Nephron (organoid): ENCODE results near the gene SLC22A23.
"Not testable (repeated sequence)": the region's sequence is repeated elsewhere in the genome, so short reads cannot be mapped to it uniquely, and the experiment has no call there.

Experiments
- H3K27ac Mint-ChIP-seq, 3 experiments: 2 replicates each; pipeline ENCODE4 v1.8.0; 2020; ENCODE audit warnings: mixed read lengths in 3 of 3, mild to moderate bottlenecking in 2 of 3, moderate library complexity in 1 of 3
- H3K27me3 Mint-ChIP-seq: 2 replicates; pipeline ENCODE4 v1.8.0; 2021; ENCODE audit warnings: low read depth, mild to moderate bottlenecking, moderate library complexity, mixed read lengths
- H3K36me3 Mint-ChIP-seq: 2 replicates; pipeline ENCODE4 v1.8.0; 2020; ENCODE audit warnings: low read depth, mixed read lengths
- H3K4me1 Mint-ChIP-seq: 2 replicates; pipeline ENCODE4 v1.8.0; 2020; ENCODE audit warnings: mixed read lengths
- H3K4me3 Mint-ChIP-seq, 3 experiments: 2 replicates each; pipeline ENCODE4 v1.8.0; 2020; ENCODE audit warnings: mild to moderate bottlenecking in 3 of 3, mixed read lengths in 3 of 3, moderate library complexity in 2 of 3
- H3K9me3 Mint-ChIP-seq: 2 replicates; pipeline ENCODE4 v1.8.0; 2020; ENCODE audit warnings: mixed read lengths
- TF ChIP-seq, protein P1 (sequence below), 3 experiments: fragments of 200-600 bp; sonication (generic); IDR thresholded peaks; one replicate each; pipeline ENCODE4 v1.5.0; 2021; ENCODE audit warnings: antibody characterized with exemption in 3 of 3; ENCODE audit not compliant: unreplicated experiment in 3 of 3

The SLC22A23 gene

DNA sequence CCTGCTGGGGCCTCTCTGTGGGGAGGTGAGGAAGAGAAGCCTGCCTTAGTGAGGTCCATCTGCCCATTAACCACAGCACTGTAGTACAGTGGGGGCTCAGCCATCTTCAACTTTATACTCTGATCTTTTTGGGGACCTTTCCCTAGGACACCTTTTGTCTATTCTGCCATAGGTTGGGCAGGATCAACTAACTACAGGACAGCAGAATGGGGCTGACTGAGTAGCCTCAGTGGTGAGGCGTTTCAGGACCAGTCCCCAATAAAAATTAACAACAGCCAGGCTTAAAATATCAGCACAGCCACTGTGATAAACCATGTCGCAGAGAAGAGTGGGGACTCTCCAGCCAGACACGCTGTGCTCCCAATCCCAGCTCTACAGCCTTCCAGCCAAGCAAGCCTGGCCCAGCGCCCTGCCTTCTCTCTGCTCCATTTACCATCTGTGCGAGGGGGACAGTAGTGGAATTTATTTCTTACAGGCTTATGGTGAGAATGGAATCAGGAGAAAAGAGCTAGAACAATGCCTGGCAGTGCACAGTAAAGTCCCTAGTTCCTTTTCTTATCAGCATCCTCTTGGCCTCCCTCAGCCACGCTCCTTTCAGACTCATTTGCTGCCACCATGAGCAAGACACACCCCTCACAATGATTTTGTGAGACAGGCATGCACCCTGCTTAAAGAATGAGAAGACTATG is 75.5 kb downstream of the SLC22A23 start:
- peaks cover 2% of the 10 kb centered on the region for H3K9me3 Mint-ChIP-seq
- TF ChIP-seq, protein P1, sequence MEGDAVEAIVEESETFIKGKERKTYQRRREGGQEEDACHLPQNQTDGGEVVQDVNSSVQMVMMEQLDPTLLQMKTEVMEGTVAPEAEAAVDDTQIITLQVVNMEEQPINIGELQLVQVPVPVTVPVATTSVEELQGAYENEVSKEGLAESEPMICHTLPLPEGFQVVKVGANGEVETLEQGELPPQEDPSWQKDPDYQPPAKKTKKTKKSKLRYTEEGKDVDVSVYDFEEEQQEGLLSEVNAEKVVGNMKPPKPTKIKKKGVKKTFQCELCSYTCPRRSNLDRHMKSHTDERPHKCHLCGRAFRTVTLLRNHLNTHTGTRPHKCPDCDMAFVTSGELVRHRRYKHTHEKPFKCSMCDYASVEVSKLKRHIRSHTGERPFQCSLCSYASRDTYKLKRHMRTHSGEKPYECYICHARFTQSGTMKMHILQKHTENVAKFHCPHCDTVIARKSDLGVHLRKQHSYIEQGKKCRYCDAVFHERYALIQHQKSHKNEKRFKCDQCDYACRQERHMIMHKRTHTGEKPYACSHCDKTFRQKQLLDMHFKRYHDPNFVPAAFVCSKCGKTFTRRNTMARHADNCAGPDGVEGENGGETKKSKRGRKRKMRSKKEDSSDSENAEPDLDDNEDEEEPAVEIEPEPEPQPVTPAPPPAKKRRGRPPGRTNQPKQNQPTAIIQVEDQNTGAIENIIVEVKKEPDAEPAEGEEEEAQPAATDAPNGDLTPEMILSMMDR (IDR thresholded peaks at IDR 0.05; ENCODE audit: unreplicated experiment in 3 of 3) = no peak
- peaks cover 19% of the 10 kb centered on the region for H3K27me3 Mint-ChIP-seq
- H3K36me3 Mint-ChIP-seq = peaks cover 3% of the 10 kb centered on the region
- H3K27ac Mint-ChIP-seq = no peak overlapping the region
- no peak overlapping the region for H3K4me3 Mint-ChIP-seq
- peaks cover 27% of the 10 kb centered on the region for H3K4me1 Mint-ChIP-seq

GRCh38 chr6:3380344-3381232 is 76.3 kb downstream of the SLC22A23 start:
- Mint-ChIP-seq H3K4me1 (peaks cover 27% of the 10 kb centered on the region), H3K27ac (no peak overlapping the region), H3K4me3 (no peak overlapping the region), H3K27me3 (peaks cover 18% of the 10 kb centered on the region), H3K9me3 (no peaks in the 10 kb centered on the region), H3K36me3 (no peaks in the 10 kb centered on the region)
- TF ChIP-seq, protein P1 (IDR thresholded peaks at IDR 0.05; ENCODE audit: unreplicated experiment in 3 of 3) = no peak

GRCh38 chr6:3379482-3380060 is 77.3 kb downstream of the SLC22A23 start:
- H3K4me3 Mint-ChIP-seq = no peak overlapping the region
- TF ChIP-seq, protein P1 (IDR thresholded peaks at IDR 0.05; ENCODE audit: unreplicated experiment in 3 of 3) = no peak
- H3K36me3 Mint-ChIP-seq = no peaks in the 10 kb centered on the region
- no peaks in the 10 kb centered on the region for H3K9me3 Mint-ChIP-seq
- H3K27ac Mint-ChIP-seq = peak overlapping the region in 1 of 3 experiments; percentile 2
- H3K27me3 Mint-ChIP-seq = peaks cover 16% of the 10 kb centered on the region
- H3K4me1 Mint-ChIP-seq = peaks cover 27% of the 10 kb centered on the region

GRCh38 chr6:3378808-3379207 is 78.0 kb downstream of the SLC22A23 start:
- H3K9me3 Mint-ChIP-seq, H3K27ac Mint-ChIP-seq, H3K36me3 Mint-ChIP-seq, H3K4me3 Mint-ChIP-seq: not testable (repeated sequence)
- Mint-ChIP-seq H3K27me3 (peaks cover 16% of the 10 kb centered on the region), H3K4me1 (peaks cover 27% of the 10 kb centered on the region)

DNA sequence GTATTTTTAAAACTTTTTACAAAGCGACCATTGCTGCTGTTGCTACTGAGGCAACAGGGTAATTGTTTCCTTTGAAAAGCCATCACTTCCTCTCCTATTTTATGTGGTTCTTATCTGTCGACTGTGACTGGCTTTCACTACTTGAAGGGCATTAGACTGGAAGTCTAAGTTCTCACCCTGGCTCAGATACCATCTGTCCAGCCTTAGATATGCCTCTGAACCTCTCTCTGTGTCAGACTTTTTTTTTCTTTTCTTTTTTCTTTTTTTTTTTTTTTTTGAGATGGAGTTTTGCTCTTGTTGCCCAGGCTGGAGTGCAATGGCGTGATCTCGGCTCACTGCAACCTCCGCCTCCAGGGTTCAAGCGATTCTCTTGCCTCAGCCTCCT is 78.5 kb downstream of the SLC22A23 start:
- Mint-ChIP-seq H3K27me3 (peaks cover 16% of the 10 kb centered on the region), H3K4me1 (peaks cover 28% of the 10 kb centered on the region)
- H3K27ac Mint-ChIP-seq, H3K4me3 Mint-ChIP-seq, H3K36me3 Mint-ChIP-seq, H3K9me3 Mint-ChIP-seq: not testable (repeated sequence)

- H3K36me3 Mint-ChIP-seq = no peaks in the 10 kb centered on the region
- no peak overlapping the region for H3K4me3 Mint-ChIP-seq
- H3K9me3 Mint-ChIP-seq = no peaks in the 10 kb centered on the region
- no peak overlapping the region for H3K27ac Mint-ChIP-seq
- H3K4me1 Mint-ChIP-seq = peaks cover 28% of the 10 kb centered on the region
- H3K27me3 Mint-ChIP-seq = peaks cover 16% of the 10 kb centered on the region
- TF ChIP-seq, protein P1 (IDR thresholded peaks at IDR 0.05; ENCODE audit: unreplicated experiment in 3 of 3) = no peak
Observed at GRCh38 chr6:3377536-3378397, 79.1 kb downstream of the SLC22A23 start.
